Small intestine (tissue), 7 donors: ENCODE data around the gene PSMG4. TPM values are rescaled to one million over a fixed set of nuclear protein-coding genes. Genes with fewer than 3 reads are reported as not detected.

Source experiments
- DNase-seq, 2 donors: peaks; one replicate each; pipeline versions ENCODE4 v3.0.0 to v3.0.0-alpha.2; 2013
- FAIRE-seq: peaks from 2 replicates; lab custom pipeline; 2012; peaks lifted over from hg19 to GRCh38; lab: Jason Lieb, UNC
- H3K27ac ChIP-seq, 3 donors: one replicate each; pipeline ENCODE4 v1.5.1; 2013; ENCODE audit warnings: low read length in 2 of 3, mild to moderate bottlenecking in 2 of 3, control low read depth in 1 of 3, inconsistent platforms in 1 of 3, low read depth in 1 of 3, moderate library complexity in 1 of 3
- H3K27me3 ChIP-seq, 3 donors: one replicate each; pipeline ENCODE4 v1.6.1; 2013; ENCODE audit warnings: low read length in 3 of 3, inconsistent platforms in 1 of 3; ENCODE audit not compliant: control insufficient read depth in 3 of 3, insufficient read depth in 3 of 3
- H3K36me3 ChIP-seq, 3 donors: one replicate each; pipeline ENCODE4 v1.6.1; 2013; ENCODE audit warnings: low read length in 3 of 3, inconsistent platforms in 1 of 3, low read depth in 1 of 3, mild to moderate bottlenecking in 1 of 3, moderate library complexity in 1 of 3; ENCODE audit not compliant: control insufficient read depth in 3 of 3, insufficient read depth in 2 of 3
- H3K4me1 ChIP-seq, 3 donors: one replicate each; pipeline ENCODE4 v1.6.1; 2013; ENCODE audit warnings: low read length in 2 of 3, inconsistent platforms in 1 of 3, low read depth in 1 of 3, mild to moderate bottlenecking in 1 of 3, moderate library complexity in 1 of 3; ENCODE audit not compliant: control insufficient read depth in 3 of 3, insufficient read depth in 2 of 3
- H3K4me3 ChIP-seq, 3 donors: one replicate each; pipeline ENCODE4 v1.5.1; 2013; ENCODE audit warnings: low read length in 3 of 3, control low read depth in 1 of 3, inconsistent platforms in 1 of 3, low read depth in 1 of 3, mild to moderate bottlenecking in 1 of 3, moderate library complexity in 1 of 3
- H3K9me3 ChIP-seq, 2 donors: one replicate each; pipeline ENCODE4 v1.6.1; 2013; ENCODE audit warnings: low read depth in 1 of 2, low read length in 1 of 2; ENCODE audit not compliant: control insufficient read depth in 2 of 2, insufficient read depth in 1 of 2
- WGBS, 3 donors: extraction: QIAGEN DNeasy Blood & Tissue Kit; methylation state at CpG; one replicate each; pipeline ENCODE4 v1.1.7; 2013; 5-methylcytosine and 5-hydroxymethylcytosine counted together
- polyA plus RNA-seq, 4 donors: library from polyadenylated mRNA; stranded (reverse) in 3 of 4; unstranded in 1 of 4; fragments of 200-250 nt in 3 of 4; fragments of 120-200 nt in 1 of 4; gene quantifications; one replicate each; pipeline versions ENCODE4 v1.2.1 to v1.2.3, GENCODE V29; 2013
- donor health status: healthy with polysubstance abuse.
- donor health status: control.
- donor health status: control.
- donor health status: Bipolar disorder and iron deficiency.
- donor health status: healthy.

Gene PSMG4
- polyA plus RNA-seq, 4 donors, result 22.6 to 43.8 (median 33.4) TPM

- H3K27me3 ChIP-seq, result peaks cover 0 to 3% (median 0%) of the 10 kb centered on the region in 3 donors
- H3K4me3 ChIP-seq, result no peak overlapping the region
- H3K9me3 ChIP-seq, result no peaks in the 10 kb centered on the region
- no peak for FAIRE-seq
- DNase-seq, result no peak
- peaks cover 0 to 10% (median 0%) of the 10 kb centered on the region in 3 donors for H3K4me1 ChIP-seq
- peaks cover 0 to 86% (median 11%) of the 10 kb centered on the region in 3 donors for H3K36me3 ChIP-seq
- H3K27ac ChIP-seq, result no peak overlapping the region
- 87 to 89% (median 88%) methylated on average over 26 of the region's 26 CpGs for WGBS, 3 donors
These were observed 34.8 kb downstream of the PSMG4 start for GRCh38 chr6:3293271-3294155.

DNA sequence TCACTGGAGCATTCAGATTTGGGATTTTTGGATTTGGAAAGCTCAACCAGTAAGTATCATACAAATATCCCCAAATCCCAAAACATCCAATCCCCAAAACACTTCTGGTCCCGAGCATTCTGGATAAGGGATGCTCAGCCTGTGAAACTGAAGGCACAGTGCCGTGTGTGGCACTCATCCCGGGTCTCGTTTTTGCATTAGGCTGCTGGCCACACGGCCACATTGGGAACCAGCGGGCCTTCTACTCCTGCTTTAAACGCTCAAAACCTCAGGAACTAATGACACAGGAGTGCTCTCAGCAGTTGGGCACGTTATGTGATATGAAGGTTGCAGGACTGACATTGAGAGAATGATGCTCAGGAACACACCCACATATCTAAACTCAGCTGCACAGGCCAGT is 35.6 kb downstream of the PSMG4 start:
- no peak for DNase-seq
- Histone ChIP-seq H3K27me3 (peaks cover 0 to 3% (median 0%) of the 10 kb centered on the region in 3 donors), H3K9me3 (no peaks in the 10 kb centered on the region), H3K27ac (no peak overlapping the region), H3K4me1 (peaks cover 0 to 10% (median 0%) of the 10 kb centered on the region in 3 donors), H3K36me3 (peaks cover 0 to 77% (median 11%) of the 10 kb centered on the region in 3 donors), H3K4me3 (no peak overlapping the region)
- 74 to 86% (median 79%) methylated on average over 8 of the region's 8 CpGs for WGBS, 3 donors
- FAIRE-seq, result no peak

GRCh38 chr6:3294921-3295871 is 36.4 kb downstream of the PSMG4 start:
- FAIRE-seq (no peak), DNase-seq (peak; percentile 61 to 68)
- Histone ChIP-seq H3K4me3 (no peak overlapping the region), H3K9me3 (no peaks in the 10 kb centered on the region), H3K36me3 (peaks cover 0 to 69% (median 8%) of the 10 kb centered on the region in 3 donors), H3K4me1 (peaks cover 0 to 10% (median 0%) of the 10 kb centered on the region in 3 donors), H3K27me3 (peaks cover 0 to 3% (median 0%) of the 10 kb centered on the region in 3 donors), H3K27ac (no peak overlapping the region)
- 67 to 69% (median 68%) methylated on average over 29 of the region's 29 CpGs for WGBS, 3 donors

GRCh38 chr6:3296078-3296477 is 37.3 kb downstream of the PSMG4 start:
- no peak for FAIRE-seq
- H3K36me3 ChIP-seq, result peaks cover 0 to 60% (median 3%) of the 10 kb centered on the region in 3 donors
- peak; percentile 12 to 66 for DNase-seq
- 47 to 62% (median 61%) methylated on average over 10 of the region's 10 CpGs for WGBS, 3 donors
- H3K4me3 ChIP-seq, result no peak overlapping the region
- H3K9me3 ChIP-seq, result no peaks in the 10 kb centered on the region
- H3K27me3 ChIP-seq, result peaks cover 0 to 3% (median 0%) of the 10 kb centered on the region in 3 donors
- peaks cover 0 to 10% (median 0%) of the 10 kb centered on the region in 3 donors for H3K4me1 ChIP-seq
- H3K27ac ChIP-seq, result no peak overlapping the region

GRCh38 chr6:3296537-3296936 is 37.8 kb downstream of the PSMG4 start:
- no peak for DNase-seq
- no peak overlapping the region for H3K27ac ChIP-seq
- peaks cover 0 to 58% (median 3%) of the 10 kb centered on the region in 3 donors for H3K36me3 ChIP-seq
- peaks cover 0 to 3% (median 0%) of the 10 kb centered on the region in 3 donors for H3K27me3 ChIP-seq
- peaks cover 0 to 10% (median 0%) of the 10 kb centered on the region in 3 donors for H3K4me1 ChIP-seq
- WGBS, 3 donors, result 89 to 90% (median 89%) methylated on average over 11 of the region's 11 CpGs
- FAIRE-seq, result no peak
- no peak overlapping the region for H3K4me3 ChIP-seq
- no peaks in the 10 kb centered on the region for H3K9me3 ChIP-seq

DNA sequence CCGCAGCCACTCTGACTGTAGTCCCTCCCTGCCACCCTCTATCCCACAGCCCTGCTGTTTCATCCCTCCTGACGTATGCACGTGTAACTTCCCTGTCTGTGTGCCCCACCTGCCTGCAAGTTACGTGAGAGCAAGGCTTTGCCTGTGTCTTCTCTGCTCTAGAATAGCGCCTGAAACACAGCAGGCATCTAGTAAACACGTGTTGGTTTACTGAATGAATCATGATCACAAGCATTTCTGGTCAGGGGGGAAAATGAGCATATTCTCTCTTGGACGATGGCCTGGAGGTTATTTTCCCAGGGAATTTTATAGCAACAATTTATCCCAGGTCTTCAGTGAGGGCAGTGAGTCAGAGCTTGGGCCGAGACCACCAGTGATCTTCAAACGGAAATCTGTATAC is 38.3 kb downstream of the PSMG4 start:
- 80 to 82% (median 82%) methylated on average over 9 of the region's 9 CpGs for WGBS, 3 donors
- no peaks in the 10 kb centered on the region for H3K9me3 ChIP-seq
- peaks cover 0 to 58% (median 3%) of the 10 kb centered on the region in 3 donors for H3K36me3 ChIP-seq
- peaks cover 0 to 3% (median 0%) of the 10 kb centered on the region in 3 donors for H3K27me3 ChIP-seq
- no peak overlapping the region for H3K4me3 ChIP-seq
- H3K27ac ChIP-seq, result no peak overlapping the region
- no peak for FAIRE-seq
- no peak for DNase-seq
- H3K4me1 ChIP-seq, result peaks cover 0 to 10% (median 0%) of the 10 kb centered on the region in 3 donors

DNA sequence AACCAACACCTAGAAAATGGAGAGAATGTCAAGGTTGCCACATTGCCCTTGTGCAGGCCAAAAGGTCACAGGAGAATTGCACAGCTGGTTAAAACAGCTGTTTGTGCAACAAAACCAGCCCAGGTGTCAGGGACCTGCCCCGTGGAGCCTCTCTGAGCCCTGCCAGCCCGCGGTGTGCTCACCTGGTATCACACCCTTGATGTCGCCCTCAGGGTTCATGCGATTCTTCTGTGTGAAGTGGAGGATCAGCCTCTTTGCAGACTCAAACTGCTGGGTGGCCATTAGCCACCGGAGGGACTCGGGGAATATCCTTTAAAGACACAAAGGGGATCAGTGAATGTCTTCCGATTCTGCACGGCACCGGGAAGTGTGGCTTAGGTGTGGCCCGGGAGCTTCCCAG is 39.2 kb downstream of the PSMG4 start:
- Histone ChIP-seq H3K27ac (no peak overlapping the region), H3K36me3 (peaks cover 0 to 49% (median 3%) of the 10 kb centered on the region in 3 donors), H3K9me3 (no peaks in the 10 kb centered on the region), H3K4me1 (peaks cover 0 to 10% (median 0%) of the 10 kb centered on the region in 3 donors), H3K4me3 (no peak overlapping the region), H3K27me3 (peaks cover 0 to 3% (median 0%) of the 10 kb centered on the region in 3 donors)
- DNase-seq (no peak), FAIRE-seq (no peak)
- WGBS, 3 donors, result 81 to 86% (median 85%) methylated on average over 11 of the region's 11 CpGs

DNA sequence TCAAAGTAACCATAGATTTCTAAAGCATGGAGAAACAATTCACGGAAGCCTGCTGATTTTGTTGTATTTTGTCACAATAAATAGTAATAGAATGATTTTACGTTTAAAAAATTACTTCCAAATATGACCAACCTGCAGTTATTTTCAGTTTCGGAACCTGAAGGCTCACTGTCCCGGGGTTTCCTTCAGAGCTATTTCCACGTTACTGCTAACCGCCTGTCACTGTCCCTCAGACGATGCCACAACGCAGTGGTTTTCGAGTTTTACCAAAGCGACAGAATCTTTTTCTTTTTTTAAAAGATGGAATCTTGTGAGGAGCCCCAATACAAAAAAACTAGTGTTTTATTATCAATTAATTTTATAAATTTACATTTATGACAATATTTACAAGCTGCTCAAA is 40.5 kb downstream of the PSMG4 start:
- Histone ChIP-seq H3K4me3 (no peak overlapping the region), H3K36me3 (peaks cover 0 to 41% (median 3%) of the 10 kb centered on the region in 3 donors), H3K9me3 (no peaks in the 10 kb centered on the region), H3K4me1 (peaks cover 0 to 10% (median 0%) of the 10 kb centered on the region in 3 donors), H3K27ac (no peak overlapping the region), H3K27me3 (no peaks in the 10 kb centered on the region)
- 92 to 96% (median 93%) methylated on average over 10 of the region's 10 CpGs for WGBS, 3 donors
- FAIRE-seq, result no peak
- DNase-seq, result no peak
